Fibroblast of skin of scalp (primary cell): ENCODE measurements around the gene NXPH4.

Source experiments
- DNase-seq: peaks from one replicate; pipeline ENCODE4 v3.0.0-alpha.2; 2013

NXPH4 gene

GRCh38 chr12:57219993-57220754 lies 3.6 kb downstream of the NXPH4 start:
- DNase-seq, result no peak

- DNase-seq, result no peak
Observed at GRCh38 chr12:57220770-57221168, 4.2 kb downstream of the NXPH4 start.

GRCh38 chr12:57221169-57221917 lies 4.7 kb downstream of the NXPH4 start:
- no peak for DNase-seq

- no peak for DNase-seq
Observed at GRCh38 chr12:57222286-57223190, 5.9 kb downstream of the NXPH4 start.

GRCh38 chr12:57223191-57224165 lies 6.9 kb downstream of the NXPH4 start:
- DNase-seq, result no peak

DNA sequence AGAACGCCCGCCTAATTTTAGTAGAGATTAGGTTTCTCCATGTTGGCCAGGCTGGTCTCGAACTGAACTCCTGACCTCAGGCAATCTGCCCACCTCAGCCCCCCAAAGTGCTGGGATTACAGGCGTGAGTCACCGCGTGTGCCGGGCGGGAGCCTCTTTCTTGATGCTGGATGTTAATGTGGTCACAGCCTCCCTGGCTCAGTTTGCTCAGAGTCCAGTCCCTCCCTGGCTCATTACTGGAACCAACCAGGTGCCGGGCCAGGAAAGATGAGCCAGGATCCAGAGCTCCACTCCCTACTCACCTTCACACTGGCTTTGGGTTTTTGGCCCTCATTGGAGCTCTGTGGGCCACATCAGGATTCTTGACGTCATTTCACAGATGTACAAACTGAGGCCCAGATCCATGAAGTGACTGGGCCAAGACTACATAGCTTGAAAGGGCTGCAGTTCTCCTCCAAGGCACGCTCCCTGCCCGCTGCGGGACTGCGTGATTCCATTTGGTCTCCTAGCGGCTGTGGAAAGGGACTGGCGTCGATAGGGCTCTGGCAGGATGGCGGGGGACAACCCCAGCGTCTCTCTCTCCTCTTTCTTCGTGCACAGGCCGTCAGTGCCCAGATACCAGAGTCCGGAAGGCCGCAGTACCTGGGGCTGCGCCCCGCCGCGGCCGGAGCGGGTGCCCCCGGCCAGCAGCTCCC lies 7.8 kb downstream of the NXPH4 start:
- no peak for DNase-seq

DNA sequence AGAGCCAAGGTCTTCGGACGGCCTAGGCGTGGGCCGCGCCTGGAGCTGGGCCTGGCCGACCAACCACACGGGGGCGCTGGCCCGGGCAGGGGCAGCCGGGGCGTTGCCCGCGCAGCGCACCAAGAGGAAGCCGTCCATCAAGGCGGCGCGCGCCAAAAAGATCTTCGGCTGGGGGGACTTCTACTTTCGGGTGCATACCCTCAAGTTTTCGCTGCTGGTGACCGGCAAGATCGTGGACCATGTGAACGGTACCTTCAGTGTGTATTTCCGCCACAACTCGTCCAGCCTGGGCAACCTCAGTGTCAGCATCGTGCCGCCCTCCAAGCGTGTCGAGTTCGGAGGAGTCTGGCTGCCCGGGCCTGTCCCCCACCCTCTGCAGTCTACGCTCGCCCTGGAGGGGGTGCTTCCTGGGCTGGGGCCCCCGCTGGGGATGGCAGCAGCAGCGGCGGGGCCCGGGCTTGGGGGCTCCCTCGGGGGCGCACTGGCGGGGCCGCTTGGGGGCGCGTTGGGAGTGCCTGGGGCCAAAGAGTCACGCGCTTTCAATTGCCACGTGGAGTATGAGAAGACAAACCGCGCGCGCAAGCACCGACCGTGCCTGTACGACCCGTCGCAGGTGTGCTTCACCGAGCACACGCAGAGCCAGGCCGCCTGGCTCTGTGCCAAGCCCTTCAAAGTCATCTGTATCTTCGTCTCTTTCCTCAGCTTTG lies 8.5 kb downstream of the NXPH4 start:
- no peak for DNase-seq

GRCh38 chr12:57225680-57226210 lies 9.2 kb downstream of the NXPH4 start:
- DNase-seq, result no peak

DNA sequence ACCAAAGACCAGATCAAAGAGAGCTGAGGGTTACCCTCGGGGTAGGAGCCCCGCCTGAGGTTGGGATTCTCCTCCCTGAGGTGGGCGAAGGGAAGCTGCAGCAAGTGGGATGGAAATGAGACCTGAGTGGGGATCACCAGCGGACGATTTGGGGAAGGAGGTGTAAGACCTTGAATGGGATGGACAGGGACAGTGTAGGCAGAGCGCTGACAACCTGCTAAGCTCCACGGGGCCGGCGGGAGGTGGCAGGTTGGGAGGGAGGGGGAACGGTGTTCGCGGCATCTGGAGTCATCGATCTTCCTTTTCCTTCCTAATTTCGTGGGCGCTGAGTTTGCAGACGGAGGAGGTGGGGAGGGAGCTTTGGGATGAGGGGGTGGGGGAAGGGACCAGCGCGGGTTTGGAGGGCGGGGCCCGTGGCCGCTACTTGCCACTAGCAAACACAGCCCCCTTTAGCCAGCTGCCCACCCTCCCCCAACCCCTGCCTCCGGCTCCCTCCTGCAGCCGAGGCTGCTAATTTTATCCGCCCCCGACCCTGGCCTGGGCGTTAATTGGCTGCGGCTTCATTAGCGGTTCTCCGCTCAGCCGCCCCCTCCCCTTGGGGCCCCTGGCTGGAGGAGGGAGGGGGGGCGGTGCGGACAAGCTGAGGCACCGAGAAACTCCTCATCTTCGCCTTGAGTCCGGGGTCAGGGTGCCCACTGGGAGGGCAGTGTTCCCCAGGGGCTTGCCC lies 10.2 kb downstream of the NXPH4 start:
- DNase-seq, result no peak

DNA sequence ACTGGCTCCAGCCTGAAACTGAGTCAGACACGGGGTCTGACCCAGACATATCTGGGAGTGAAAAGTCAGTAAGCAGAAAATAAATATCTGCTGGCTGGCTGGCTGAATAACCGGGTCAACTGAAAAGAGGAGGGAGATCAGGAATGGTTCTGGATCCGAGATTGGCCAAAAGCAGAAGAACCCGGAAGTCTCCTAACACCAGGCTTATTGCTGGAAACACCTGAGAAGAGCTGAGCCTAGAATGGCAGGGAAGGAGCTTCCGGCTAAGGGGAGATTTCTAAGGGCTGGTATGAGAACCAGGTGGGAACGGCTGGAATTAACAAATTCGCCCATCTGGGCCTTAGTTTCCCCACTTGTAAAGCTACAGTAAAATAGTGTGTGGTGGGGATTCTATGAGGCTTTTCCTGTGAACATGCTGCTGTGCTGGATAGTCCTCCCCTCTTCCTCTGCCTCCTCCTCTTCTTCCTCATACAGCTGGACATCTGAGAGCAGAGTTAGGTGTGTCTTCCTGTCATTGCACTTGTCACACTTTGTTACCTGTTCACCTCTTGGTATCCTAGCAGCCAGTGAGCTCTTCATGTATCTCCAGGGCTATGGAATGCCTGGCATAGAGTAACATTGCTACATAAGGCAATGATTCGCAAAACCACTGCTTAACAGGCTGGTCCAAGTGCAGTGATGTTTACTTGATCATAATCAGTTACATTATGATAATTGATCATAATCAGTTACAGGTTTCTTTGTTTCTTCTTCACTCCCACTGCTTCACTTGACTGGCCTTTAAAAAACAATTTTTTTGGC lies 10.9 kb downstream of the NXPH4 start:
- no peak for DNase-seq

GRCh38 chr12:57229046-57229633 lies 12.5 kb downstream of the NXPH4 start:
- no peak for DNase-seq

- peak; percentile 97 for DNase-seq
Observed at GRCh38 chr12:57229634-57230380, 13.2 kb downstream of the NXPH4 start, which contains the start of gene SHMT2. Gene SHMT2 (plus strand): TSS chr12:57229711. CDS start chr12:57229779, 68 bp downstream.

DNA sequence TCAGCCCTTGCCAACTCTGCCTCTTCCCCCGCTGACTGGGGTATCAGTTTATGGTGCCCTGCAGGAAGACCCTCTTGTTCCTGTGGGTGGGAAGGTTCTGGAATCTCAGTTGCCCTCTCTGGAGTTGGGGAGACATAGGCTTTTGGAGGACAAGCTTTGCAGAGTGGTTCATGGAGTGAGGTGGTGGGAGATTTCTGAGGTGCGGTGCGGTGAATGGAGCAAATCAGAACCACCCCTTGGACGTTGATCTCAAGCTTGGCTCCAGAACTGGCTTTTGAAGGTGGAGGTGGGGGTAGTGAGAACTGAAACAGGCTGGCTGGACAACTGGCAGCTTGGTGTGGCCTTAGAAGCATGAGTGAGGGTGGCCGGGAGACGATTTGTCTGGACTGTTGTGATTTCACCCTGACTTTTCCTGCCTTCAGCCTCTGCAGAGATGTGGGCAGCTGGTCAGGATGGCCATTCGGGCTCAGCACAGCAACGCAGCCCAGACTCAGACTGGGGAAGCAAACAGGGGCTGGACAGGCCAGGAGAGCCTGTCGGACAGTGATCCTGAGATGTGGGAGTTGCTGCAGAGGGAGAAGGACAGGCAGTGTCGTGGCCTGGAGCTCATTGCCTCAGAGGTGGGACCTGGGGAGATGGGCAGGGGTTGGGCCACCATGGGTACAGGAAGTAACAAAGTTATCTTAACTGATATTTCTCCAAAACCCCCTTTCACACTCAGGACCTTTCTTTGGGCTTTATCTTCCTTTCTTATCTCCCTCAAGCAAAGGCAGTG lies 14.0 kb downstream of the NXPH4 start:
- DNase-seq, result no peak

DNA sequence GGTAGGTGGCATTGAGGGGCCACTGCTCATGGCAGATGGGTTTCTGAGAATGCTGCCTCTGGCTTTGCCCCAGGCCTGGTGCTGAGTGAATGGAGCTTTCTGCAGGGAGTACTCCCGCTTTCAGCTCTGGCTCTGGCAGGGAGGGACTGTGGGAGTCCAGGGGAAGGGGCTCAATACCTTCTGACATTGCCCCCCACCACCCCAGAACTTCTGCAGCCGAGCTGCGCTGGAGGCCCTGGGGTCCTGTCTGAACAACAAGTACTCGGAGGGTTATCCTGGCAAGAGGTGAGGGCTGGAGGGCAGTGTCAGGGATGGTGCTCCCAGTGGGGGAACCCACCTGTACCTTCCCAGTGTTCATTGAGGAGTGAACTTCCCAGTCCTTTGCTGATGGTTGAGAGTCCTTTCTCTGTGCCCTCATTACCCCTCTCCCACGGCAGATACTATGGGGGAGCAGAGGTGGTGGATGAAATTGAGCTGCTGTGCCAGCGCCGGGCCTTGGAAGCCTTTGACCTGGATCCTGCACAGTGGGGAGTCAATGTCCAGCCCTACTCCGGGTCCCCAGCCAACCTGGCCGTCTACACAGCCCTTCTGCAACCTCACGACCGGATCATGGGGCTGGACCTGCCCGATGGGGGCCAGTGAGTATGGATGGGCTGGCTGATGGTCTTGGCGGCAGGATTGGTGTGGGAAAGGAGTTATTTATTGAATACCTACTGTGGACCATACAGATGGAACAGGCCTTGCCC lies 14.9 kb downstream of the NXPH4 start:
- DNase-seq, result no peak

GRCh38 chr12:57232156-57232756 lies 15.7 kb downstream of the NXPH4 start:
- DNase-seq, result no peak
